NCI-H748 (cell line): Measurements from ENCODE around the gene LINGO3.

Source experiments
- DNase-seq: peaks from one replicate; lab custom pipeline; 2025; ENCODE audit not compliant: unreplicated experiment; lab: John Stamatoyannopoulos, UW

The LINGO3 gene

DNA sequence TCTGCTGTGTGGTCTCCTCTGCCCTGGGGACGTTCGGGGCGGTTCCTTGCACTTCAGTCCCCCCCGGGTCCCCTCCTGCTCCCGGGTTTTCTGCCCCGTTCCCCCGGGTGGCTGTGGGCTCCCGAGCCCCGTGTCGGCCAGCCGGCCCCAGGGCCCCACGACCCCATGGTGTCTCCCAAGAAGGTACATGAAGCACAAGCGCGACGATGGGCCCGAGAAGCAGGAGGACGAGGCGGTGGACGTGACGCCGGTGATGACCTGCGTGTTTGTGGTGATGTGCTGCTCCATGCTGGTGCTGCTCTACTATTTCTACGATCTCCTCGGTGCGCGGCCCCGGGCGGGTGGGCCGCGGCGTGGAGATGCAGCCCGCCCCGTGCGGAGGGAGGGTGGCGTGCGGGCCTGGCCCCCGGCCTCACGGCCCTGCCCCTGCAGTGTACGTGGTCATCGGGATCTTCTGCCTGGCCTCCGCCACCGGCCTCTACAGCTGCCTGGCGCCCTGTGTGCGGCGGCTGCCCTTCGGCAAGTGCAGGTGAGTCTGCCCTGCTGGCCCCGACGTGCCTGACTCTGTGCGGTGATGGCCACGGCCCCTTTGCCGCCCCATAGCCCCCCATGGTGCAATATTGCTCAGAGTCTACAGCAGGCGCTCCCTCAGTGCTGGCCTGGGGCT lies 31.8 kb upstream of the LINGO3 start:
- DNase-seq: no peak

DNA sequence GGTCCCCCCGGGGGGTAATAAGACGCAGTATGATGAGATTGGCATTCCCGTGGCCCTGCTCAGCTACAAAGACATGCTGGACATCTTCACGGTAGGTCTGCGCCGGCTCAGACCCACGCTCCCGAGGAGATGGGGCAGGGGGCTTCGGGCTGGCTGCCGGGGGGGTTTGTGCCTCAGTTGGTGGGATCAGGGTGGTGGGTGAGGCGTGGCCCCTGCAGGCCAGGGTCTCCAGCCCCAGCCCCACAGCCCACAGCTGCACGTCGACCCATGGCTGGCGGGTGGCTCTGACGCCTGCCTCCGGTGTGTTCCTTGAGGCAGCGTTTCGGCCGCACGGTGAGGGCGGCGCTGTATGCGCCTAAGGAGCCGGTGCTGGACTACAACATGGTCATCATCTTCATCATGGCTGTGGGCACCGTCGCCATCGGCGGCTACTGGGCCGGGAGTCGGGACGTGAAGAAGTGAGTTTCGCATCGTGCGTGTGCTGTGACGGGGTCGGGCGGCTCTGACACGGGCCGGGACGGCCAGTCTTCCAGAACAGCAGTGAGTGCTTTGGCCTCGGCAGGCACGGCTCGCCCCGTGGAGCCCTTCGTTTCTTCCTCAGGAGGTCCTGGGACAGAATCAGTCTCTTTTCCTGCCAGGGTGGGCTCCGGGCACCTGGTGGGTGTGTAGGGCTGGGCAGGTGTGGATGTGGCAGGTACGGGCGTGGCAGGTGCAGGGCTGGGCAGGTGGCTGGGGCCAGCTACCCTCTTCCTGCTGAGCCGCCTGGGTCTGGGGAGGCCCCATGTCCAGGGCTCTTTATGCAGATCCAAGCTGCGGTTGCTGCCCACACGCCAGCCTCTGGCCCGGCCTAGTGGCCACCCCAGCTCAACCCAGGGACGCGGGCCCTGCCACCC lies 31.0 kb upstream of the LINGO3 start:
- no peak for DNase-seq

DNA sequence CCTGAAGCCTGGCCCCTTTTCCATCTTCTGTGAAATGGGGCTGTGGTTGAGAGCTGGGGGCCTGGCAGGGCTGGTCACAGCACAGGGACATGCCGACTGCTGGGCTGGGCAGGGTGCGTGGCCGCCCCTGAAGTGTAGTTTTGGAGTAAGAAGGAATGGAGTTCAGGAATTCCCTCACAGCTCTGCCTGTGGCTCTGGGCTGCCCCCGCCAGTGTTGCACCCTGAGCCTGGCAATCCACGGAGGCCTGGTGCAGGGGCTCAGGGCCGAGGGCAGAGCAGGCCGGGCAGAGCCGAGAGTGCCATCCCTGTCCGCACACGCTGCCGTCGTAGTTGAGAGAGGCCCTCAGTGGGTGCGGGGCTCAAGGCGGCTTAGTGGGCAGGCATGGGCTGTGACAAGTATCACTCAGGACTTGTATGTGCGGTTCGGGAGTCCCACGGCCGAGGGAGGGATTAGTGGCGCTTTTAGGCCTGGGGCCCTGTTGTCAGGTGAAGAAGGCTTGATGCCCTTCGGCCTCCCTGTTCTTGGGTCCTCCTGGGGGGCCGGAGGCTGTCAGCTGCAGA lies 30.2 kb upstream of the LINGO3 start:
- no peak for DNase-seq

DNA sequence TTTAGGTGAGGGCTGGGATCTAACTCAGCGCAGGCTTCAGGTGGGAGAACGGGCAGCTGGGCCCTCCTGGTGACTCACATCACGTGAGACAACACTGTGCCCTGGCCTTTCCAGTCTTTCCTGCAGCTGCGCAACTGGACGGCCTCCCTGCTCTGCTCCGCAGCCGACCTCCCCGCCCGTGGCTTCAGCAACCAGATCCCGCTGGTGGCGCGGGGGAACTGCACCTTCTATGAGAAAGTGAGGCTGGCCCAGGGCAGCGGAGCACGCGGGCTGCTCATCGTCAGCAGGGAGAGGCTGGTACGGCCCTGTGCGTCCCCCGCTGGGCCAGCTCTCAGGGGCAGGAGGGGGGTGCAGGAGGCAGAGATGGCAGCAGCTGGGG lies 29.4 kb upstream of the LINGO3 start:
- DNase-seq: peak; percentile 28

DNA sequence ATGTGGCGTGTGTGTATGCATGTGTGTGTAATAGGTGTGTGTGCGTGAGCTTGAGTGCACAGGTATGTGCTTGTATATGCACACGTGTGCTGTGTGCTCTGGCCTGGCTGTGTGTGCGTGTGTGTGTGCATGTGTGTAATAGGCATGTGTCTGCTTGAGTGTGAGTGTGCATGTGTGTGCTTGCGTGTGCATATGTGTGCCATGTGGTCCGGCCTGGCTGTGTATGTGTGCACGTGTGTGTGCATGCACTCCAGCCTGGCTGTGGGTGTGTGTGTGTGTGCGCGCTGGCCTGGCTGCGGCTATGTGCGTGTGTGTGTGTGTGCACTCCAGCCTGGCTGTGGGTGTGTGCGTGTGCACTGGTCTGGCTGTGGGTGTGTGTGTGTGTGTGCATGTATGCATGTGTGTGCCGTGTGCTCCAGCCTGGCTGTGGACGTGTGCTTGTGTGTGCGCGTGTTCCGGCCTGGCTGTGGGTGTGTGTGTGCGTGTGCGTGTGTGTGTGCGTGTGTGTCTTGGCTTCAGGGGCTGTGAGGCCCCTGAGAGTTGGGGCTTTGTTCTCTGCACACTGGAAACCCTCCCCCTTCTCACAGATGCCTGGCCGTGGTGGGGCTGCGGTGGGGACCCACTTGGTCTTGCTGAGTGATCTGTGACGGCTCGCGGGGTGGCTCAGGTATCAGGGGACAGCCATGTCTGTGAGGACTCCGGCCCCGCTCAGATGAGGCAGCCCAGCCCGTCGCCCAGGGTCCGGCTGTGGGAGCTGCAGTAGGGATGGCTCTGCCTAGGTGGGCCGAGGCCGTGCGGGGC lies 28.8 kb upstream of the LINGO3 start:
- DNase-seq: no peak

DNA sequence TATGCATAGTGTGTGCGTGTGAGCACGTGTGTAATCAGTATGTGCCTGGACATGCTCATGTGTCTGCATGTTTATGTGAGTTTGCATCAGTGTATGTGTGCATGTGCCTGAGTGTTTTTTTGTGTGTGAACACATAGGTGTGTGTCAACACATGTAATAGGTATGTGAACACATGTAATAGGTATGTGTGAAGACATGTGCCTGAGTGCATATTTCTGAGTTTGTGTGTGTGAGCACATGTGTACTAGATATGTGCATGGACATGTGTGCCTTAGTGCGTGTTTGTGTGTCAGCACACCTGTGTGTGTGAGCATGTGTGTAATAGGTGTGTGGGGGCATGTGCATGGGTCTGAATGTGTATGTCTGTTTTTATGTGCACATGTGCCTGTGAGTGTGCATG lies 27.9 kb upstream of the LINGO3 start:
- no peak for DNase-seq

DNA sequence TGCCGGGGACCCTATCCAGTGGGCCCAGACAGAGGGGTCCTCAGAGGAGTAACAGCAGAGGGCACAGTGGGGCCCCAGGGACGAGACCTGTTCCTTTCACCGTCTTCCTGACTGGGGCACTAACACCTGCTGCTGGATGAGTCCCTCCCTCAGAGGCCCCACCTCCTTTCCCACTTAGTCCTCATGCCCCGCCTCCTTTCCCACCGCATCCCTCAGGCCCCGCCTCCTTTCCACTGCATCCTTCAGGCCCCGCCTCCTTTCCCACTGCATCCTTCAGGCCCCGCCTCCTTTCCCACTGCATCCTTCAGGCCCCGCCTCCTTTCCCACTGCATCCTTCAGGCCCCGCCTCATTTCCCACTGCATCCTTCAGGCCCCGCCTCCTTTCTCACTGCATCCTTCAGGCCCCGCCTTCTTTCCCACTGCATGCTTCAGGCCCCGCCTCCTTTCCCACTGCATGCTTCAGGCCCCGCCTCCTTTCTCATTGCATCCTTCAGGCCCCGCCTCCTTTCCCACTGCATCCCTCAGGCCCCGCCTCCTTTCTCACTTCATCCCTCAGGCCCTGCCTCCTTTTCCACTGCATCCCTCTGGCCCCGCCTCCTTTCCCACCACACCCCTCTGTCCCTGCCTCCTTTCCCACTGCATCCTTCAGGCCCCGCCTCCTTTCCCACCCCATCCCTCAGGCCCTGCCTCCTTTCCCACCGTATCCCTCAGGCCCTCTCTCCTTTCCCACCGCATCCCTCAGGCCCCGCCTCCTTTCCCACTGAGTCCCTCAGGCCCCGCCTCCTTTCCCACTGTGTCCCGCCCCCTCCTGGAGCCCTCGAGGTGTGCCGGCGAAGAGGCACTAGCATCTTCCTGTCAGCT lies 27.3 kb upstream of the LINGO3 start:
- no peak for DNase-seq

DNA sequence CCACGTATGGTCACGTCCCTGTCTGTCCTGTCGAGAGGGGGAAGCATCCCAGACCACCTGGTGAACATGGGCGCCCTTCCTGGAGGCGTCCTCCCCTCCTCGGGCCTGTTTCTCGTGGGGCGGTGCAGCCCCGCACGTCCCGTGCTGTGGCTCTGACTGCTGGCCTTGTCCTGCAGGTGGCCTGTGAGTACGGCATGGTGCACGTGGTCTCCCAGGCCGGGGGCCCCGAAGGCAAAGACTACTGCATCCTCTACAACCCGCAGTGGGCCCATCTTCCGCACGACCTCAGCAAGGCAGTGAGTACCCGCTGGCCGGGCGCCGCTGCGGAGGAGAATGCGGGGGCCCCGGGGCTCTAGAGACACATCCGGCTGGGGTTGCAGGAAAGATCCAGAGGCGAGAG lies 26.5 kb upstream of the LINGO3 start:
- DNase-seq: no peak

DNA sequence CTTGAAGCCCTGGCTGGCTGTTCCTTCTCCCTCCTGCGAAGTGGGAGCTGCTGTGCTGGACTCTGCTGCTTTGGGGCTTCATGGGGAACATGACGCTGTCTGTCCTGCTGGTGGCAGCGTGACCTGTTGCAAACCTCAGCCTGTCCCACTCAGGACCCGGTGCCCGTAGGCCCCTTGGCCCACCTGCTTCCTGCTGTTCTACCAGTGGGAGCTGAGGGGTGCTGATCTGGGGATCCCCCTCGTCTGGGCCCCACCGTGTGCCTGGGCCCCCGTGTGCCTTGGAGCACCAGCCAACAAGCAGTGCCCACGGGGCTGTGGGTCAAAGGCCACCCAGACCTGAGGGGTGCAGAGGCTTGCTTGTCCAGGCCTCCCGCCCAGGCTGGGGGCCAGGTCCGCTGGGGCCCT lies 25.9 kb upstream of the LINGO3 start:
- DNase-seq: peak; percentile 19

DNA sequence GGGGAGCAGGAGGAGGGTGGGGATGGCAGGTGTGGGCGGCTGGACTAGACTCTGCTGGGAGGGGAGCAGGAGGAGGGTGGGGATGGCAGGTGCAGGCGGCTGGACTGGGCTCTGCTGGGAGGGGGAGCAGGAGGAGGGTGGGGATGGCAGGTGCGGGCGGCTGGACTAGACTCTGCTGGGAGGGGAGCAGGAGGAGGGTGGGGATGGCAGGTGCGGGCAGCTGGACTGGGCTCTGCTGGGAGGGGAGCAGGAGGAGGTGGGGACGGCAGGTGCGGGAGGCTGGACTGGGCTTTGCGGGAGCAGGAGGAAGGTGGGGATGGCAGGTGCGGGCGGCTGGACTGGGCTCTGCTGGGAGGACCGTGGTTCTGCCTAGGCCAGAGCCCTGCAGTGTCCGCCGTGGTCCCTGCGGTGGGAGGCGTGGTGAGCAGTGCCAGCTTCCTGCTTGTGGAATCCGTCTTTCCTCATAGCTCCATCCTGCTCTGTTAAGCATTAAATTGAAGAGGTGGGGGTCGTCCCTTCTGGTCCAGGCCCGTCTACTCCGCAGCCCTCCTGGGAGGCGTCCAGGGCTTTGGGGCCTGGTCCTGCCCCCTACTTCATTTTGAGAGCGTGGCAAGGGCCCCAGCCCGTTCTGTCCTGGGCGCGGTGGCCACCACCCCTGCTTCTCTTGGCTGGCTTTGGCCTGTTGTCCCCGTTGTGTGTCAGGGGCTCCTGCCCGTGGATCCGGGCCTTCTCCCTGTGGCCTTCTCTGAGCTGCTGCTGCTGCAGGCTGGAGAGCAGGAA lies 25.3 kb upstream of the LINGO3 start:
- DNase-seq: peak; percentile 97

DNA sequence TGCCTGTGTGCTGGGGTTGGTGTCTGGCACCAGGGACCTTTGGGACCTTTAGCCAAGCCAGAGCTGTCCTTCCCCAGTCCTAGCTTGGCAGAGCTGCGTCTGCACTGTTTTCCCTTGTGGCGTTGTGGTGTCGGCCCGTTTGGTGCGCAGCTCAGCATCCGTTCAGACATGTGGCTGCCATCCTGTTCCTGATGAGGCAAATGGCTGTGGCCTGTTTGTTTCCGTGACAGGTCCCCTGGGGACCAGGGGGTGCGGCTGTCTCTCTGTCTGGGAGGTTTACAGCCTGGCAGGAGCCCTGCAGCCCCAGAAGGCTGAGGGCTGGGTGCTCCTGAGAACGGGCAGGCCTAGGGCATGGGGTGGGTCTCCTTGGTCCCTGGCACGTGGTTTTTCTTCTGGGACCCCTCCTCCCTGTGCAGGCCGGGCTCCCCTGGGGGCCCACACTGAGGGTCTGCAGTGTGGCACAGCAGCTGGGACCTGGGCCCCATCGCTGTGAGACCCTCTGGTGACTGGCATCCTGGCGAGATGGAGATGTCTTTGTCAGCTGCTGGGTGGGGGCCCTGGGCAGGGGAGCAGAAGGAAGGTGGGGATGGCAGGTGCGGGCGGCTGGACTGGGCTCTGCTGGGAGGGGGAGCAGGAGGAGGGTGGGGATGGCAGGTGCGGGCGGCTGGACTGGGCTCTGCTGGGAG lies 24.5 kb upstream of the LINGO3 start:
- DNase-seq: peak; percentile 87

DNA sequence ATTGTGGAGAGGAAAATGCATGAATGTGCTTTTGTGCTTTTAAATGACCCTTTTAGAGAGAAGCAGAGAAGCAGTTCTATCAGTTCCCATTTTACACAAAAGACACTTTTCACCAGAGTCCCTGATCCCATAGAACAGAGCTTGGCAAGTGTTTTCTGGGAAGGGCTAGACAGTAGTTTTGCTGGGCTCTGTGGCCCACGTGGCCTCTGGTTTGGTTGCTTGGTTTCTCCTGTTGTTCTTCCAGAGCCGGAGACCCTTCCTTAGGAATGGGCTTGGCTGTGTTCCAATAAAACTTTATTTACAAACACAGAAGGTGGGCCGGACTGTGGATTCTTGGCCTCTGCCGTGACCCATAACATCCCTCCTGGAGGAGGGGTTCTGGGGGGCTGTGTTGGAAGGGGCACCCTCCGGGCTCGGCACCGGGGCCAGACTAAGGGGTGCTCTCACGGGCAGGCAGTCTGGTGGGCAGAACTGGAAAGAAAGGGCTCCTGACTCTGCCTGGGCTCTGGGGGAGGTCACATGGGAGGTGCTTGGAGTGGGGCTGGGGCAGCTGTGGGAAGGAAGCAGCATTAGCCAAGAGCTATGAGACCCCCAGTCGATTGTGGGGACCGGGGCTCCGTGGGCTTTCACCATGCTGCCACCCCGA lies 23.8 kb upstream of the LINGO3 start:
- peak; percentile 35 for DNase-seq

DNA sequence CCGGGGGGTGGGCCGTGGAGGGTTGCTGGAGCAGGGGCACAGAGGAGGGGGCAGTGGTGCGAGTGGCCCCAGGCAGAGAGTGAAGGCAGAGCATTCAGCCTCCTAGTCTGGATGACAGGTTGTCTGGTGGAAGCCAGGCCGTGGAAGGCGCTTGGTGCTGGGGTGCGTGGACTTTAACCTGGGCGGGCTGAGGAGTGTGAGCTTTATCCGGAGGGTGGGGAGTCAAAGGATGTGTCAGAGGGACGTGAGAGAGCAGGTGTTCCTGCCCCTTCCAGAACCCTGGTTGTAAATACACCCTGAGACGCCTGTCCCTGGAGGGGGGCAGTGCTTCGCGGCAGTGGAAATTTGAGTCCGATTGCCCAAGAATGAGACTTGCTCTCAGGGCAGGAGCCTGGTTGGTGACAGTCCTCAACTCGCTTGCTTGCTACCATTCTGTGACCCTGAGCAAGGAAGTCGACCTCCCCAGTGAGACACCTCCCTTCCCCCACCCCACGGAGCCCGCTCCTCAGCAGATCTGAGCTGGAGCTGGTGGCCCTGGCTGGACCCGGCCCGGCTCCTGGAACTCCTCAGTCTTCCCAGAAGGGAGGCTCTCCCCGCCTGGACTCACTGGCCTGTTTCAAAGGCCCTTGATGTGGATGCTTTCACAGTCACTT lies 22.8 kb upstream of the LINGO3 start:
- DNase-seq: peak; percentile 38

DNA sequence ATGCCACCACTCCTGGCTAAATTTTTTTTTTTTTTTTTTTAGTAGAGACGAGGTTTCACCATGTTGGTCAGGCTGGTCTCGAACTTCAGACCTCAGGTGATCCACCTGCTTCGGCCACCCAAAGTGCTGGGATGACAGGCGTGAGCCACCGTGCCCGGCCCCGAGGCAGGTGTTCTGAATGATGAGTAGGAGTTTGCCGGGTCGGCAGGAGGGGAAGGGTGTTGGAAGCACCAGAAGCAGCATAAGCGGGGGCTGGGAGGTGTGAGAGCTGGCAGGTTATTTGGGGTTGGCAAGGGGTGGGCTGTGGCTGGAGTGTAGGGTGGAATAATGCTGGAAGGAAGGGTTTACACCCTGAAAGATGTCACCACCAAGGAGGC lies 22.3 kb upstream of the LINGO3 start:
- no peak for DNase-seq

DNA sequence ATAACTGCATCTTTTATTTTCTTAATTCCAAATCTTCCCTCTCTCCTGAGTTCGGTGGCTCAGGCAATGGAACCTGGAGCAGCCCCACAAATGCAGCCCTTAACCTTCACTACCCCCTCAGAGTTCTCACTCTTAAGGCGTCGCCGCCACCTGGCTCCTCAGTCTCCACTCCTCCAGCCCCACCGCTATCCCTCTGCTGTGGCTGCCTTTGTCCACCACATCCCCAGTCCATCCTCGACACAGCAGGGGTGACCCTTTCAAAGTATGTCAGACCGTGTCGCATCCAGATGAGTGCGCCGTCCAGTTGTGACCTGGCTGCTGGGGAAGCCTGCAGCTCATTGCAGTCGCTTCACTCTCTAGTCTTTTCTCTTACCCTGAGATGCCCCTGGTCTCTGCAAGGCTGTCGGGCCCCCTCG lies 21.6 kb upstream of the LINGO3 start:
- DNase-seq: peak; percentile 50

DNA sequence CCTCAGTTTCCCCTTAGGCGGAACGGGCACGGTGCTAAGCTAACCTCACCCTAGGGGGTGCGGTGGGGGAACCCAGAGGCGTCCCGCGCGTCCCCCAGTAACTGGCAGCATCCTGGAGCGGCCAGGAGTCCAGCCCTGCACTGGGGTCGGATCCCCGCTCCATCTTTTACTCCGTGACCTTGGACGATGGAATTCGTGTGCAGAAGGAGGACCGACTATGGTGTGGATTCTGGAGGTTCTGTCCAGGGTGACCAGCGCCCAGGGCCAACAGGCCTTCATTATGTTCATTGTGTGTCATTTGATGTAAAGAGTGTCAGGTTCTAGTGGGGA lies 21.2 kb upstream of the LINGO3 start:
- DNase-seq: no peak

DNA sequence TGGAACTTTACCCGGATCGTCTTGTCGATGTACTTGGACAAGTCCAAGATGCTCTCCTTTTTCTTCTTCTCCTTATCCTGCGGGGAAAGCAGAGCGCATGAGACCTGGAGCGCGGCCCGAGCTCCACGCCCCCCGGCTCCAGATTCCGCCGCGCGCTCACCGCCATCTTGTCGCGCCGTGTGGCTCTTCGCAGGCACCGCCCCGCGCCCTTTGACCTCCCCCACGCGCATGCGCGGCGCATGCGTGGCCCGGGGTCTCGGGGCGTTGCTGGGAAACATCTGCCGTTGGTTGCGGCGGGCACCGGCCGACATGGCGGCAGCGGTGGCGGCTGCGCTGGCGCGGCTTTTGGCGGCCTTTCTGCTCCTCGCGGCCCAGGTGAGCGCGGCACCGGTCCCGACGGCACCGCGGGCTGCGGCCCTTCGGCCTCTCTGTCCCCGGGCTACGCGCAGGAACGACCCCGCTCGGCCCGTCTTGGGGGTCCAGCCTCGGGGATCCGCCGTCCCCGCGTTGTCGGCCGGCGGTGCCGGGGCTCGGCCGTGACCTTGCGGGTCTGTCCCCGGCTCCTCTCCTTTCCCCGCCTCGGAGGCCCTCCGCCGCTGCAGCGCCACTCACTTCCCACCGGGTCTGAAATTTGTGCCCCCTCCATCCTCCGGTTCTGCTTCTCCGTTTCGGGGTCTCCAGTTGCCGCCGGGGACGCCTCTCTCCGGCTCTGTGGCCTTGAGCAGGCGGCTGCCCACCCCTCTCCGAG lies 20.6 kb upstream of the LINGO3 start, which contains the start of the genes LSM7 and SPPL2B:
Gene LSM7 (minus strand): TSS at position 186 of the 748 bp plus-strand sequence. CDS start 20 bp downstream, at position 166.
Gene SPPL2B (plus strand): TSS at position 284 of the 748 bp plus-strand sequence. CDS start 26 bp downstream, at position 310.
- DNase-seq: peak; percentile 86
